ENCODE data around the gene FAF1.

DNA sequence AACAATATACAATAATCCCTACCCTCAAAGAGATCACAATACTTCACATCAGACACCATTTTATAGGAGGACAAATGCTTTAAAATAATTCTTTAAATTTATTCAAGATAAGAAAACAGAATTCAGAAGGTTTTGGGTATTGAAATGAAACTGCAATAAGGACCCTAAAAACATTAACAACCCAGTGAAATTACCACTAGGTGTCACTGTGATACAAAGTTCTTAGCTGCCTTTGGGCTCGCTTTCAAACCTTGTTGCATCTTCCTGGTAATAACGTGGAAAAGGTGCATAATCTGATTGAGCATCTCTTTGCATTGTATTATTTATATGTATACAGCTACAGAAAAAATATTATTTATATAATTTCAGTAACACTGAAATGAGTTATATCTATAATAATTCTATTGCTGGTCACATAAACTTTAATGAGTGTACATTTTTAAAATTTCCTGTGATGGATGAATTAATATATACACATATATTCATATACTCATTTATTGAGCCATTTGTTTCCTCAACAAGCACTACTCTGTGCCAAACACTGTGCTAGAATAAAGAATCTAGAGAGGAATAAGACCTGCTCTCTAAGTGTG lies 185.2 kb downstream of the FAF1 start:
- TF ChIP-seq CTCF (IDR thresholded peaks at IDR 0.05; ENCODE audit: low read depth, low read length, missing input control) (peak; percentile 67), SP1 (IDR thresholded peaks at IDR 0.05) (no peak), JUND (IDR thresholded peaks at IDR 0.05) (no peak), TAF1 (conservative IDR thresholded peaks at IDR 0.05) (no peak), HNF4G (IDR thresholded peaks at IDR 0.05) (no peak), REST (IDR thresholded peaks at IDR 0.05) (no peak), RXRA (IDR thresholded peaks at IDR 0.05) (no peak)
- TF ChIP-seq, protein P1, sequence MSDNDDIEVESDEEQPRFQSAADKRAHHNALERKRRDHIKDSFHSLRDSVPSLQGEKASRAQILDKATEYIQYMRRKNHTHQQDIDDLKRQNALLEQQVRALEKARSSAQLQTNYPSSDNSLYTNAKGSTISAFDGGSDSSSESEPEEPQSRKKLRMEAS (IDR thresholded peaks at IDR 0.05): no peak
- TF ChIP-seq, protein P2, sequence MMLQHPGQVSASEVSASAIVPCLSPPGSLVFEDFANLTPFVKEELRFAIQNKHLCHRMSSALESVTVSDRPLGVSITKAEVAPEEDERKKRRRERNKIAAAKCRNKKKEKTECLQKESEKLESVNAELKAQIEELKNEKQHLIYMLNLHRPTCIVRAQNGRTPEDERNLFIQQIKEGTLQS (IDR thresholded peaks at IDR 0.05): no peak

Data from liver (tissue), 3 donors.